Activated CD8-positive, alpha-beta memory T cell treated with anti-CD3 and anti-CD28 coated beads for 1 hour (primary cell): Measurements from ENCODE around the gene APBB2.
"Not testable (repeated sequence)": the region's sequence is repeated elsewhere in the genome, so short reads cannot be mapped to it uniquely, and the experiment has no call there.

Experiments used
- DNase-seq, 2 donors: peaks; one replicate each; pipeline ENCODE4 v3.0.0-alpha.2; 2020; ENCODE audit warnings: low read depth in 1 of 2; ENCODE audit errors: extremely low read depth in 1 of 2

The APBB2 gene

GRCh38 chr4:40916880-40917279, 297.5 kb downstream of the APBB2 start:
- DNase-seq: no peak

DNA sequence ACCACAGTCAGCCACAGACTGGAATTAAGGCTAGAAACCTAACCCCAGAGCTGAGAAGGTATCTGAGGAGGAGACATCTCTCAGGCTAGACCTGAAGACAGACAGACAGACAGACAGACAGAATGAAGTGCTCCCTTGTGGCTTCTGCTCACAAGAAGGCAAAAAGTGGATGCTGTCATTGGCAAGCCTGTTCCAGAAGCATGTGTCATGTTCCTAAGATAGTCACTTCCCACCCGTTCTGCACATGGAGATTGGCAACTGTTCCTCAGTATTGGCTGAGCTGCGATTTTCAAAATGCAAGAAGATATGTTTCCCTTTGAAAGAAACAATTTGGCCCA, 298.2 kb downstream of the APBB2 start:
- DNase-seq: no peak

- no peak for DNase-seq
Measured at GRCh38 chr4:40915318-40916217, 298.8 kb downstream of the APBB2 start.

- no peak for DNase-seq
Measured at GRCh38 chr4:40912460-40913184, 301.7 kb downstream of the APBB2 start.

GRCh38 chr4:40910706-40911105, 303.6 kb downstream of the APBB2 start:
- DNase-seq: no peak

DNA sequence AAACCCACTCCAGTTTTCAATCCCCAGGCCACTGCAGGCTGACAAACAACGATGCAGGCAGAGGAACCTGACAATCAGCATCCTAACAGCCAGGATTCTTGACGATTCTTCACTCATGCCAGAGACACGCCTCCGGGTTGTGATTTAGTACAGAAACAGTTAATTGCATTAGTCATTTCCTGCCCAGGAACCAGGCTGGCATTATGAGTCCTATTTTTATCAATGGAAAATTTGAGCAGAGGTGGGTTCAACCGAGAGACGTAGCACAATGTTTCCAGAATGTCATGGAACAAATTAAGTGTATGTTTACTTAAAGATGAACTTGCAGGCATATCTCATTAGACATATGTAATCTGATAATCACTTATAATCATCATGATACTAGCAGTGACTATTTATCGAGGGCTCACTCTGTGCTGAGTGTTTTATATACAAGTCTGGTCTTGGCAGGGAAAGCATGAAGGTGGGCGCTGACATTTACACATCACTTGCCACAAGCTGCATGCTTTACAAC, 304.9 kb downstream of the APBB2 start:
- DNase-seq: no peak

GRCh38 chr4:40908702-40909362, 305.5 kb downstream of the APBB2 start:
- DNase-seq: peak in 1 of 2 donors; percentile 28

GRCh38 chr4:40908297-40908696, 306.0 kb downstream of the APBB2 start:
- no peak for DNase-seq

- no peak for DNase-seq
Measured at GRCh38 chr4:40905414-40905813, 308.9 kb downstream of the APBB2 start.

GRCh38 chr4:40900531-40900930, 313.8 kb downstream of the APBB2 start:
- DNase-seq: not testable (repeated sequence)

DNA sequence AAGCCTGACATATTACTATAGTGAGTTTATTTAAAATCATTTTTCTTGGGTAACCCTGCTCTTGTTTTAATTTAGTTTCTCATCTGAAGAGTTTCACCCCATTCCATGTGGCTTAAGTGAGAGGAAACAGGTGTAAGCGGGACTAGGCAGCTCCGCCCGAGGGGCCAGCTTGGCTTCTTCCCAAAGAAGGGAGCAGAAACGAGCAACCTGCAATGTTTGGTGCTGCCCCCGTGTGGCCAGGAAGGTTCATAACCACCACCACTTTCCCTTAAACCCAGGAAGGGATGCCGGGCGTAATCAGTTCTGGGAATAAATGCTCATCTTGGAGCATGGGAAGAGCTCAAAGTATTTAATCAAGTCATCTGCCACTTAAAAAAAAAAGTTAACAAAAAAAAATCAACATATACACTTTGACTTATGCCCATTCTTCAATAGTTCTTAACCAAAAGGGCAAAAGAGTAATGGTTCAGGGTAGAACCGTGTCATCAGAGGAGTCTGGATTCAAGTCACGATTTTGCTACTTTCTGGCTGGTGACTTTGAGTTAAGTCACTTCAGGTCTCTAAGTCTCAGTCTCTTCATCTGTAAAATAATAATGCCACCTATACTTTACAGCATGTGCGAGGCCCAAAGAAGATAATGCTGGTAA, 316.7 kb downstream of the APBB2 start:
- DNase-seq: peak; percentile 11 to 39

DNA sequence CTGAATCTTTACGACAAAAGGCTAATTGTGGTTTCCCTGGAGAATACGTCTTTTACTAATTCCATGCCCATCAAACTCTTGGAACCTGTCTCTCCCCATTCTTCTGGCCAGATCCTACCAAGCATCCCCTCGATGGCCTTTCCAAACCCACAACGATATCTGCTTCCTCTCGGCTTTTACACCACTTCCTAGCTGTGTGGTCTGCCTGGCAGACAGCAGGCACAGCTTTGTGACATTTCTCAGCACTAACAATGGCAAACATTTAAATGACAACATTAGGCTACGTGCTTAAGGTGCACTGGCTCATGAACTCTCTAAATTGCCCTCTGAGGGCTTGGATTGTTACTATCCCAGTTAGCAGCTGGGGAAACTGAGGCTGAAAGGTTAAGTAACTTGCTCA, 323.6 kb downstream of the APBB2 start:
- DNase-seq: no peak

GRCh38 chr4:40890199-40890598, 324.1 kb downstream of the APBB2 start:
- DNase-seq: no peak

DNA sequence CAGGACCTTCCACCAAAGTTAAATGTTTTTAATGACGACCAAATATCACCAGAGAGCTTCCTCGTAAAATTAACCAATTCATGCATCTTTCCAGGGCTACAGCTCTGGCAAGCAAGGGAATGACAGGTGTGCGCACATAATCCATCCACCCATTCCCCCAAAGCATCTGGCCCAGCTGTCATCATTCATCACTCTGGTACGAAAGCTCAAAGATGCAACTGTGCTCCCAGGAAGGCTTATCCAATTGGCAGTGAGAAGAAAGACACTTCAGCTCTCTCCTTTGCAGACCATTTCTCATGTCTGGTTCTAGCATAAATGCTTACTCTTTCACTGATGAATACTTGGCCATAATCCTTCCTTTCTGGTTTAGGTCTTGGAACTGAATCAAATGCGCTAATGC, 325.4 kb downstream of the APBB2 start:
- DNase-seq: no peak

DNA sequence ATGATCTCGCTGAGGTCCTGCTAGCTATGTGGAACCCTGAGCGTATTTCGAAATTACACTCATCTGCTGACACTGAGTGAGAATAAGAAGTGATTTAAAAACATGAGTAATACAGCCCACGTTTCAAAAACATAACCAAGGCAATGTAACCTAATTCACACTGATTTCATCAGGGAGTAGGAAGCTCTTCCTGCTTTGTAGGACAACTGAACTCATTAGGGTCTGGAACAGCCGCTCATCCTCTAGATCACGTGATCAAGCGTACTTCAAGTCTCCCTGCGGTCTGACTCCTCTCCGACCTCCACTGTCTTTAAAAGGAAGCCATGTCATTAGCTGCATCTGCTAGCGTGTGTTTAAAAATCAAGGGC, 326.6 kb downstream of the APBB2 start:
- no peak for DNase-seq

DNA sequence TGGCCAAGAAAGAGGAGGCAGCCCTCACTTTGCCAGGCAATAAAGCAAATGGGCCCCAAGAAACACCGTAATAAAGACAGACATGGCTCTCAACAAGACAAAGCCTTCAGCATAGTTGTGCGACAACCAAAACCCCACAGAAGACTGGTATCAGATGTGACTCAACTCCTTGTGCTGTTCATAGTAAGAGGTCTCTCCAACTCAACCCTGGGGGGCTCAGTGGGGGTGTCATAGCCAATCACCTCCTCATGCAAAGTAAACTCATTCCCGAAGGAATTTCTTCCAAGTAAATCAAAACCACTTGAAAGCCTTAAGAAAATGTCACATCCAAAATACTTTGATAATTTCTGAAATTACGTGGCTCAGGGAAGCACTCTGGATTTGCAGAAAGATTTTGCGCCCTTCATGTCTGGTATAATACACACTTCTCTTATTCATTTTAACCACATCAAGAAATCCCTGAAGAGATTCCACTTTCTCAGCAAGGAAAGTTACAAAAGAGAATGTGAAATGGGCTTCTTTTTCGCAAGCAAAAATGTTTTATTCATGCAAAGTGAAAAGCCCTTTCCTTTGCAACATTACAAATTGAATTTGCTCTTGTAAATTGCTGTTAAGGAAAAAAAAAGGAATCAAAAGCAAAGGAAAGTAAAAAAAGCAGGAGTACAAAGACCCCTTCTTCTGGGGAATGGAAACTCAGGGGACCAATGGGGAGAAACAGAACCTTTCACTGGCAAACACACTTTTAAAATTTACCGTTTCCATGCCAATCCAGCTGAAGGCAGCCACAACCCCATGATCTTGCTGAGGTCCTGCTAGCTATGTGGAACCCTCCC, 327.2 kb downstream of the APBB2 start:
- DNase-seq: no peak

DNA sequence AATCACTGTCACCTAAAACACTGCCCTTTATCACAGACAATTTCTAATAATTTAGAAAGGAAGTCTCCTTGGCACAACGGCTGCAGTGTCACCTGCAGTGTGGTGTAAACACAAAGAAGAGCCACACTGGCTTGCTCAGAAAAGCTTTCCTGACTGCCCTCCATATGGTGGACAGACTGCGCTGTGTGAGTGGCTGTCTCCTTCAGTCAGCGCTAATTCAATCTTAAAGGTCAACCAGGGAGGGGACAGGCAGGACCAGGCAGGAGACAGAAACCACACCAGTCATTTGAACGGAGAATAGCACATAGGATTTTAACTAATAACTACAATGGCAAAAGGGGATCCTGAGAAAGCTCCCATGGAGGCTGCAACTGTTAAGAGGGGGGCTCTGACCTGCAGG, 332.5 kb downstream of the APBB2 start:
- no peak for DNase-seq

DNA sequence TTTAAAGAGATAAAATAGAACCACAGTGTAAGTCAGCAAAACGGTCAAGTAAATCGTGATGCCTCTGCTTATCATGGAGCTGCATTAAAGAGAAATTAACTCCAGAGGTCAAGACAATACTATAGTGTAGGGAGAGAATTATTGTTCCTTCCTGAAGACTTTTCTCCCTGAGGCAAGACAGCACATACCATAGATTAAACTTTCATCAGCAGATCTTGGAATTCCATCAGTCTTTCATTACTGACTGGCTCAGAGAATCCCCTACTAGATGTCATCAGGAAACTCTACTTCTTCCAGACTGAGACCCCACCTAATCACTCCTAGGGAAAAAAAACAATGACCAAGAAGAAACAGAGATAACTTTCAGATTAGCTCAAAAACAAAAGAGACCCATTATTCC, 333.2 kb downstream of the APBB2 start:
- DNase-seq: no peak

- DNase-seq: no peak
Measured at GRCh38 chr4:40878548-40879055, 335.7 kb downstream of the APBB2 start.

DNA sequence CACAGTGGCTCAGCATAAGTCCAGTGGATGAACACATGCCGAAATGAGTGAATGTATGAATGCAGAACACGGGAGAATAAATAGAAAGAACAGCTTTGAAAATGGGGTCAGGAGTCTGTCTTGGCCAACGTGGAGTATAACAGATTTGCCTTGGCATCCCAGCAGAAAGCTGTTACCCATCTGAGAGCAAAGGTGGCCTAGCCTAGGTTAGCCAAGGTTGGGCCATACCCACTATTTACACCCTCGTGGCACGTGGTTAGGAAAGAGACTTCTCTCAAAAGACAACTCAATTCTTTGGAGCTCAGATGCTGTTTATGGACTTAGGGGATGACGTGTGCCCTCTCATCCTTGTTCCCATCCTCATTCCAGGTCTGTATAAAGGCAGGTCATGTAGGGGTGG, 337.3 kb downstream of the APBB2 start:
- DNase-seq: no peak
